H1 (cell line): ENCODE data around the gene TUBGCP3. TPM values are rescaled to one million over a fixed set of nuclear protein-coding genes. Genes with fewer than 3 reads are reported as not detected.

Experiments
- CTCF ChIA-PET: fragments of 300-600 bp; sonication (Branson Sonifier 250); formaldehyde crosslinking; loops from one replicate; lab custom pipeline; 2021; ENCODE audit not compliant: partially characterized antibody; lab: Charles Lee
- POLR2A ChIA-PET: fragments of 300-600 bp; sonication (Branson Sonifier 250); formaldehyde crosslinking; loops from one replicate; lab custom pipeline; 2021; ENCODE audit warnings: inconsistent platforms; ENCODE audit not compliant: partially characterized antibody; lab: Charles Lee
- DNase-seq, 2 experiments: peaks; one replicate each; pipeline versions ENCODE4 v3.0.0 to v3.0.0-alpha.2; 2010 to 2022; ENCODE audit warnings: low spot score in 2 of 2, low read depth in 1 of 2, mixed read lengths in 1 of 2
- FAIRE-seq: peaks from 2 replicates; lab custom pipeline; 2011; peaks lifted over from hg19 to GRCh38; lab: Jason Lieb, UNC
- H2AFZ ChIP-seq: 2 replicates; pipeline ENCODE4 v1.8.1; 2012; ENCODE audit warnings: low read length, inconsistent platforms
- H2AK5ac ChIP-seq: 2 replicates; pipeline ENCODE4 v1.6.1; 2013; ENCODE audit warnings: low read depth, low read length
- H2BK120ac ChIP-seq: replicated peaks from 2 replicates; pipeline ENCODE3; 2013; ENCODE audit warnings: low read depth, low read length, inconsistent platforms
- H2BK12ac ChIP-seq: 2 replicates; pipeline ENCODE4 v1.6.1; 2013; ENCODE audit warnings: low read depth, low read length
- H2BK15ac ChIP-seq: 2 replicates; pipeline ENCODE4 v1.6.1; 2013; ENCODE audit warnings: low read length
- H2BK20ac ChIP-seq: 2 replicates; pipeline ENCODE4 v1.6.1; 2013; ENCODE audit warnings: low read length
- H2BK5ac ChIP-seq: 2 replicates; pipeline ENCODE4 v1.6.1; 2013; ENCODE audit warnings: low read depth, low read length
- H3K14ac ChIP-seq: 2 replicates; pipeline ENCODE4 v1.6.1; 2013; ENCODE audit warnings: inconsistent platforms; ENCODE audit not compliant: insufficient read length
- H3K18ac ChIP-seq: 2 replicates; pipeline ENCODE4 v1.6.1; 2013; ENCODE audit warnings: low read length; ENCODE audit errors: extremely low read depth
- H3K23ac ChIP-seq: 2 replicates; pipeline ENCODE4 v1.6.1; 2013; ENCODE audit warnings: inconsistent platforms; ENCODE audit not compliant: insufficient read length
- H3K23me2 ChIP-seq: 2 replicates; pipeline ENCODE4 v1.6.1; 2013; ENCODE audit warnings: low read depth, low read length
- H3K27ac ChIP-seq: 2 replicates; pipeline ENCODE4 v1.6.1; 2011; ENCODE audit warnings: low read depth, low read length, inconsistent platforms
- H3K27me3 ChIP-seq, 4 experiments: replicated peaks in 1 of 4; 1 replicate in 1 of 4; 2 replicates in 3 of 4; pipeline versions ENCODE4 v1.6.1 to v1.8.1; 2011 to 2013; ENCODE audit warnings: low read length in 3 of 4, mild to moderate bottlenecking in 3 of 4, inconsistent platforms in 2 of 4, mixed read lengths in 2 of 4, moderate library complexity in 1 of 4; ENCODE audit not compliant: control insufficient read depth in 3 of 4, insufficient read depth in 3 of 4; ENCODE audit errors: extremely low read depth in 1 of 4
- H3K36me3 ChIP-seq, 4 experiments: 2 replicates each; pipeline versions ENCODE4 v1.6.1 to v1.8.1; 2011 to 2013; ENCODE audit warnings: mild to moderate bottlenecking in 4 of 4, low read length in 3 of 4, moderate library complexity in 2 of 4, control low read depth in 1 of 4, inconsistent platforms in 1 of 4; ENCODE audit not compliant: insufficient read depth in 4 of 4, control insufficient read depth in 2 of 4
- H3K4ac ChIP-seq: replicated peaks from 2 replicates; pipeline ENCODE3; 2013; ENCODE audit warnings: low read length, low read depth, mixed read lengths, inconsistent platforms; ENCODE audit not compliant: insufficient read length
- H3K4me1 ChIP-seq, 4 experiments: replicated peaks in 1 of 4; 1 replicate in 1 of 4; 2 replicates in 3 of 4; pipeline versions ENCODE4 v1.6.1 to v1.8.1; 2011 to 2013; ENCODE audit warnings: low read length in 3 of 4, inconsistent platforms in 2 of 4, mixed read lengths in 1 of 4; ENCODE audit not compliant: insufficient read depth in 4 of 4, control insufficient read depth in 3 of 4
- H3K4me2 ChIP-seq, 2 experiments: 2 replicates each; pipeline versions ENCODE4 v1.6.1 to v1.8.1; 2011 to 2013; ENCODE audit warnings: low read depth in 2 of 2, low read length in 2 of 2, control low read depth in 1 of 2, inconsistent platforms in 1 of 2, mild to moderate bottlenecking in 1 of 2; ENCODE audit not compliant: insufficient read depth in 1 of 2
- H3K4me3 ChIP-seq, 4 experiments: fragments of 200-600, 300-600 bp in 1 of 4; sonication (generic), shearing (Covaris generic), sonication (Bioruptor Twin) in 1 of 4; 2 replicates each; pipeline versions ENCODE4 v1.5.1 to v1.8.1; 2011 to 2016; ENCODE audit warnings: low read length in 4 of 4, low read depth in 3 of 4, control low read depth in 2 of 4, inconsistent platforms in 2 of 4, mild to moderate bottlenecking in 2 of 4, mixed read lengths in 1 of 4, moderate library complexity in 1 of 4; ENCODE audit not compliant: insufficient read depth in 2 of 4; ENCODE audit errors: extremely low read depth in 1 of 4
- H3K56ac ChIP-seq: replicated peaks from 2 replicates; pipeline ENCODE3; 2013; ENCODE audit warnings: low read depth, mild to moderate bottlenecking, mixed read lengths, low read length, inconsistent platforms; ENCODE audit not compliant: insufficient read length
- H3K79me1 ChIP-seq: 2 replicates; pipeline ENCODE4 v1.6.1; 2013; ENCODE audit warnings: low read depth, low read length, control low read depth
- H3K79me2 ChIP-seq, 2 experiments: 2 replicates each; pipeline versions ENCODE4 v1.6.1 to v1.8.1; 2012 to 2013; ENCODE audit warnings: low read length in 2 of 2, mild to moderate bottlenecking in 2 of 2, inconsistent platforms in 1 of 2; ENCODE audit not compliant: insufficient read depth in 2 of 2, control insufficient read depth in 1 of 2
- H3K9ac ChIP-seq, 4 experiments: replicated peaks in 1 of 4; 1 replicate in 1 of 4; 2 replicates in 3 of 4; pipeline versions ENCODE4 v1.6.1 to v1.8.1; 2011 to 2013; ENCODE audit warnings: low read depth in 3 of 4, low read length in 3 of 4, control low read depth in 2 of 4, mild to moderate bottlenecking in 2 of 4, moderate library complexity in 2 of 4, inconsistent platforms in 1 of 4; ENCODE audit errors: extremely low read depth in 1 of 4
- H3K9me3 ChIP-seq, 2 experiments: 2 replicates each; pipeline versions ENCODE4 v1.6.1 to v1.8.1; 2012 to 2013; ENCODE audit warnings: mild to moderate bottlenecking in 2 of 2, moderate library complexity in 2 of 2, control low read depth in 1 of 2, inconsistent platforms in 1 of 2, low read depth in 1 of 2, low read length in 1 of 2, mixed read lengths in 1 of 2; ENCODE audit not compliant: insufficient read depth in 2 of 2
- H4K20me1 ChIP-seq, 2 experiments: replicated peaks in 1 of 2; 2 replicates each; pipeline versions ENCODE3 to v1.8.1; 2011 to 2013; ENCODE audit warnings: inconsistent platforms in 2 of 2, low read length in 2 of 2, mild to moderate bottlenecking in 1 of 2; ENCODE audit not compliant: insufficient read depth in 2 of 2, control insufficient read depth in 1 of 2
- H4K5ac ChIP-seq: 2 replicates; pipeline ENCODE4 v1.6.1; 2013; ENCODE audit warnings: low read length, low read depth, mixed read lengths, inconsistent platforms; ENCODE audit not compliant: insufficient read length
- H4K8ac ChIP-seq: 2 replicates; pipeline ENCODE4 v1.8.0; 2013; ENCODE audit warnings: mild to moderate bottlenecking, moderate library complexity, low read length, inconsistent platforms; ENCODE audit not compliant: insufficient read depth; ENCODE audit errors: extremely low read depth
- H4K91ac ChIP-seq: replicated peaks from 2 replicates; pipeline ENCODE3; 2013; ENCODE audit warnings: low read length, mixed read lengths, inconsistent platforms; ENCODE audit not compliant: insufficient read length
- EGR1 ChIP-seq: IDR thresholded peaks from 2 replicates; pipeline ENCODE4 v1.6.1; 2011; ENCODE audit warnings: low read depth, low read length, borderline replicate concordance
- HDAC2 ChIP-seq, 2 experiments: fragments of 300-600 bp in 1 of 2; sonication (generic) in 1 of 2; IDR thresholded peaks; 2 replicates each; pipeline ENCODE4 v1.6.1; 2011 to 2012; ENCODE audit warnings: low read depth in 2 of 2, low read length in 2 of 2, mild to moderate bottlenecking in 2 of 2, moderate library complexity in 2 of 2, borderline replicate concordance in 1 of 2, inconsistent platforms in 1 of 2
- RBBP5 ChIP-seq: IDR thresholded peaks from 2 replicates; pipeline ENCODE4 v1.7.1; 2012; ENCODE audit warnings: low read depth, mild to moderate bottlenecking, inconsistent platforms, low read length, moderate library complexity, borderline replicate concordance
- WGBS, 2 experiments: shearing (Covaris generic) in 1 of 2; methylation state at CpG; one replicate each; pipeline versions ENCODE4 v1.1.6 to v1.1.7; 2013 to 2015; ENCODE audit warnings: low lambda C conversion rate in 2 of 2, mixed read lengths in 2 of 2, inconsistent platforms in 1 of 2, low coverage in 1 of 2, missing lambda C conversion rate in 1 of 2; ENCODE audit not compliant: insufficient replicate concordance in 2 of 2, insufficient coverage in 1 of 2, insufficient read length in 1 of 2; ENCODE audit errors: extremely low coverage in 1 of 2, missing lambda C conversion rate in 1 of 2; 5-methylcytosine and 5-hydroxymethylcytosine counted together
- polyA plus RNA-seq, 7 experiments: library from polyadenylated mRNA; depleted of rRNA in 3 of 7; stranded (reverse) in 5 of 7; unstranded in 2 of 7; fragments of >200 nt in 5 of 7; fragments of 200-250 nt in 2 of 7; gene quantifications; 1 replicate in 5 of 7; 2 replicates in 1 of 7; 4 replicates in 1 of 7; pipeline versions ENCODE4 v1.2.1 to v1.2.3, GENCODE V29; 2011 to 2013; ENCODE audit warnings: missing spikeins in 2 of 7, mixed read lengths in 2 of 7
- total RNA-seq: library from RNA; stranded (reverse); fragmentation: NEBNext Ultra II Directional; extraction: Animal tissue kit (Norgen Biotek cat#: 25700); gene quantifications from 2 replicates; pipeline ENCODE4 v1.2.1, GENCODE V29; 2021

Gene TUBGCP3
- total and polyA plus RNA-seq, 2 of the 8 experiments (the other 6 are each of a cell fraction or from before 2014, with no cell fraction given) = 27.0 to 31.7 TPM

- Histone ChIP-seq H3K56ac (no peak overlapping the region), H2BK15ac (peak overlapping the region; percentile 81; the same call in 1 of the 2 replicates), H3K36me3 (no peaks in the 10 kb centered on the region), H2BK12ac (no peak overlapping the region), H3K4me3 (no peak overlapping the region), H3K18ac (no peak overlapping the region; the same call in 1 of the 2 replicates), H2BK120ac (no peak overlapping the region), H4K8ac (peak overlapping the region; percentile 38), H4K91ac (no peak overlapping the region), H3K23ac (no peak overlapping the region), H3K27ac (no peak overlapping the region), H3K4ac (no peak overlapping the region), H2AK5ac (no peak overlapping the region), H3K4me2 (no peak overlapping the region), H3K79me1 (no peaks in the 10 kb centered on the region), H2AFZ (no peak overlapping the region), H3K9ac (no peak overlapping the region), H4K20me1 (no peaks in the 10 kb centered on the region), H2BK20ac (no peak overlapping the region), H3K27me3 (peaks cover 0 to 3% (median under 1%) of the 10 kb centered on the region in 4 experiments; a peak in 2 of 7 replicates), H3K79me2 (no peaks in the 10 kb centered on the region)
- ChIA-PET POLR2A (interaction anchor here (1.5 kb wide), 1 partner anchor 142 kb away, joined by 3 read pairs; the partner anchor contains the start of gene TUBGCP3), CTCF (interaction anchor here (0.6 to 5.2 kb wide), 5 partner anchors 98 to 961 kb away, joined by 3 to 51 read pairs (median 3); no protein-coding TSS in a partner anchor)
- WGBS, 2 experiments = 91% methylated on average over 12 of the region's 12 CpGs; no CpG with 5 or more reads in 1 of the 2 experiments
- no peak for TF ChIP-seq EGR1
- TF ChIP-seq HDAC2 (IDR thresholded peaks at IDR 0.05; ENCODE audit: borderline replicate concordance in 1 of 2, low read depth in 2 of 2, low read length in 2 of 2) = no peak
- TF ChIP-seq RBBP5 = no peak
- TF ChIP-seq, all 59 proteins: peak for 0
- Histone ChIP-seq H4K5ac (no peak overlapping the region), H3K14ac (no peak overlapping the region), H3K4me1 (peaks cover 0 to 4% (median 1%) of the 10 kb centered on the region in 4 experiments; a peak in 2 of 7 replicates), H3K9me3 (no peaks in the 10 kb centered on the region), H3K23me2 (no peaks in the 10 kb centered on the region), H2BK5ac (no peak overlapping the region)
- FAIRE-seq (no peak), DNase-seq (no peak)
Observed at GRCh38 chr13:112446347-112446861, 141.5 kb downstream of the TUBGCP3 start.
